H1 (cell line): ENCODE results near the gene LYRM7. TPM values are rescaled to one million over a fixed set of nuclear protein-coding genes. Genes with fewer than 3 reads are reported as not detected.

Experiments
- CTCF ChIA-PET: fragments of 300-600 bp; sonication (Branson Sonifier 250); formaldehyde crosslinking; loops from one replicate; lab custom pipeline; 2021; ENCODE audit not compliant: partially characterized antibody; lab: Charles Lee
- POLR2A ChIA-PET: fragments of 300-600 bp; sonication (Branson Sonifier 250); formaldehyde crosslinking; loops from one replicate; lab custom pipeline; 2021; ENCODE audit warnings: inconsistent platforms; ENCODE audit not compliant: partially characterized antibody; lab: Charles Lee
- DNase-seq, 2 experiments: peaks; one replicate each; pipeline versions ENCODE4 v3.0.0 to v3.0.0-alpha.2; 2010 to 2022; ENCODE audit warnings: low spot score in 2 of 2, low read depth in 1 of 2, mixed read lengths in 1 of 2
- FAIRE-seq: peaks from 2 replicates; lab custom pipeline; 2011; peaks lifted over from hg19 to GRCh38; lab: Jason Lieb, UNC
- H2AFZ ChIP-seq: 2 replicates; pipeline ENCODE4 v1.8.1; 2012; ENCODE audit warnings: low read length, inconsistent platforms
- H2AK5ac ChIP-seq: 2 replicates; pipeline ENCODE4 v1.6.1; 2013; ENCODE audit warnings: low read depth, low read length
- H2BK120ac ChIP-seq: replicated peaks from 2 replicates; pipeline ENCODE3; 2013; ENCODE audit warnings: low read depth, low read length, inconsistent platforms
- H2BK12ac ChIP-seq: 2 replicates; pipeline ENCODE4 v1.6.1; 2013; ENCODE audit warnings: low read depth, low read length
- H2BK15ac ChIP-seq: 2 replicates; pipeline ENCODE4 v1.6.1; 2013; ENCODE audit warnings: low read length
- H2BK20ac ChIP-seq: 2 replicates; pipeline ENCODE4 v1.6.1; 2013; ENCODE audit warnings: low read length
- H2BK5ac ChIP-seq: 2 replicates; pipeline ENCODE4 v1.6.1; 2013; ENCODE audit warnings: low read depth, low read length
- H3K14ac ChIP-seq: 2 replicates; pipeline ENCODE4 v1.6.1; 2013; ENCODE audit warnings: inconsistent platforms; ENCODE audit not compliant: insufficient read length
- H3K18ac ChIP-seq: 2 replicates; pipeline ENCODE4 v1.6.1; 2013; ENCODE audit warnings: low read length; ENCODE audit errors: extremely low read depth
- H3K23ac ChIP-seq: 2 replicates; pipeline ENCODE4 v1.6.1; 2013; ENCODE audit warnings: inconsistent platforms; ENCODE audit not compliant: insufficient read length
- H3K23me2 ChIP-seq: 2 replicates; pipeline ENCODE4 v1.6.1; 2013; ENCODE audit warnings: low read depth, low read length
- H3K27ac ChIP-seq: 2 replicates; pipeline ENCODE4 v1.6.1; 2011; ENCODE audit warnings: low read depth, low read length, inconsistent platforms
- H3K27me3 ChIP-seq, 4 experiments: replicated peaks in 1 of 4; 1 replicate in 1 of 4; 2 replicates in 3 of 4; pipeline versions ENCODE4 v1.6.1 to v1.8.1; 2011 to 2013; ENCODE audit warnings: low read length in 3 of 4, mild to moderate bottlenecking in 3 of 4, inconsistent platforms in 2 of 4, mixed read lengths in 2 of 4, moderate library complexity in 1 of 4; ENCODE audit not compliant: control insufficient read depth in 3 of 4, insufficient read depth in 3 of 4; ENCODE audit errors: extremely low read depth in 1 of 4
- H3K36me3 ChIP-seq, 4 experiments: 2 replicates each; pipeline versions ENCODE4 v1.6.1 to v1.8.1; 2011 to 2013; ENCODE audit warnings: mild to moderate bottlenecking in 4 of 4, low read length in 3 of 4, moderate library complexity in 2 of 4, control low read depth in 1 of 4, inconsistent platforms in 1 of 4; ENCODE audit not compliant: insufficient read depth in 4 of 4, control insufficient read depth in 2 of 4
- H3K4ac ChIP-seq: replicated peaks from 2 replicates; pipeline ENCODE3; 2013; ENCODE audit warnings: low read length, low read depth, mixed read lengths, inconsistent platforms; ENCODE audit not compliant: insufficient read length
- H3K4me1 ChIP-seq, 4 experiments: replicated peaks in 1 of 4; 1 replicate in 1 of 4; 2 replicates in 3 of 4; pipeline versions ENCODE4 v1.6.1 to v1.8.1; 2011 to 2013; ENCODE audit warnings: low read length in 3 of 4, inconsistent platforms in 2 of 4, mixed read lengths in 1 of 4; ENCODE audit not compliant: insufficient read depth in 4 of 4, control insufficient read depth in 3 of 4
- H3K4me2 ChIP-seq, 2 experiments: 2 replicates each; pipeline versions ENCODE4 v1.6.1 to v1.8.1; 2011 to 2013; ENCODE audit warnings: low read depth in 2 of 2, low read length in 2 of 2, control low read depth in 1 of 2, inconsistent platforms in 1 of 2, mild to moderate bottlenecking in 1 of 2; ENCODE audit not compliant: insufficient read depth in 1 of 2
- H3K4me3 ChIP-seq, 4 experiments: fragments of 200-600, 300-600 bp in 1 of 4; sonication (generic), shearing (Covaris generic), sonication (Bioruptor Twin) in 1 of 4; 2 replicates each; pipeline versions ENCODE4 v1.5.1 to v1.8.1; 2011 to 2016; ENCODE audit warnings: low read length in 4 of 4, low read depth in 3 of 4, control low read depth in 2 of 4, inconsistent platforms in 2 of 4, mild to moderate bottlenecking in 2 of 4, mixed read lengths in 1 of 4, moderate library complexity in 1 of 4; ENCODE audit not compliant: insufficient read depth in 2 of 4; ENCODE audit errors: extremely low read depth in 1 of 4
- H3K56ac ChIP-seq: replicated peaks from 2 replicates; pipeline ENCODE3; 2013; ENCODE audit warnings: low read depth, mild to moderate bottlenecking, mixed read lengths, low read length, inconsistent platforms; ENCODE audit not compliant: insufficient read length
- H3K79me1 ChIP-seq: 2 replicates; pipeline ENCODE4 v1.6.1; 2013; ENCODE audit warnings: low read depth, low read length, control low read depth
- H3K79me2 ChIP-seq, 2 experiments: 2 replicates each; pipeline versions ENCODE4 v1.6.1 to v1.8.1; 2012 to 2013; ENCODE audit warnings: low read length in 2 of 2, mild to moderate bottlenecking in 2 of 2, inconsistent platforms in 1 of 2; ENCODE audit not compliant: insufficient read depth in 2 of 2, control insufficient read depth in 1 of 2
- H3K9ac ChIP-seq, 4 experiments: replicated peaks in 1 of 4; 1 replicate in 1 of 4; 2 replicates in 3 of 4; pipeline versions ENCODE4 v1.6.1 to v1.8.1; 2011 to 2013; ENCODE audit warnings: low read depth in 3 of 4, low read length in 3 of 4, control low read depth in 2 of 4, mild to moderate bottlenecking in 2 of 4, moderate library complexity in 2 of 4, inconsistent platforms in 1 of 4; ENCODE audit errors: extremely low read depth in 1 of 4
- H3K9me3 ChIP-seq, 2 experiments: 2 replicates each; pipeline versions ENCODE4 v1.6.1 to v1.8.1; 2012 to 2013; ENCODE audit warnings: mild to moderate bottlenecking in 2 of 2, moderate library complexity in 2 of 2, control low read depth in 1 of 2, inconsistent platforms in 1 of 2, low read depth in 1 of 2, low read length in 1 of 2, mixed read lengths in 1 of 2; ENCODE audit not compliant: insufficient read depth in 2 of 2
- H4K20me1 ChIP-seq, 2 experiments: replicated peaks in 1 of 2; 2 replicates each; pipeline versions ENCODE3 to v1.8.1; 2011 to 2013; ENCODE audit warnings: inconsistent platforms in 2 of 2, low read length in 2 of 2, mild to moderate bottlenecking in 1 of 2; ENCODE audit not compliant: insufficient read depth in 2 of 2, control insufficient read depth in 1 of 2
- H4K5ac ChIP-seq: 2 replicates; pipeline ENCODE4 v1.6.1; 2013; ENCODE audit warnings: low read length, low read depth, mixed read lengths, inconsistent platforms; ENCODE audit not compliant: insufficient read length
- H4K8ac ChIP-seq: 2 replicates; pipeline ENCODE4 v1.8.0; 2013; ENCODE audit warnings: mild to moderate bottlenecking, moderate library complexity, low read length, inconsistent platforms; ENCODE audit not compliant: insufficient read depth; ENCODE audit errors: extremely low read depth
- H4K91ac ChIP-seq: replicated peaks from 2 replicates; pipeline ENCODE3; 2013; ENCODE audit warnings: low read length, mixed read lengths, inconsistent platforms; ENCODE audit not compliant: insufficient read length
- ASH2L ChIP-seq: fragments of 200-600, 300-600 bp; sonication (generic); IDR thresholded peaks from one replicate; pipeline ENCODE4 v1.7.1; 2017; ENCODE audit warnings: low read length
- BRCA1 ChIP-seq: IDR thresholded peaks from 2 replicates; pipeline ENCODE4 v1.6.1; 2012; ENCODE audit warnings: low read depth, low read length, improper control_type of control experiment
- CTCF ChIP-seq, 3 experiments: IDR thresholded peaks; 1 replicate in 2 of 3; 2 replicates in 1 of 3; pipeline versions ENCODE4 v1.5.1 to v1.6.1; 2011; ENCODE audit warnings: low read length in 3 of 3, mild to moderate bottlenecking in 3 of 3, inconsistent platforms in 2 of 3, low read depth in 1 of 3, moderate library complexity in 1 of 3; ENCODE audit not compliant: insufficient read depth in 1 of 3; ENCODE audit errors: control extremely low read depth in 1 of 3
- EP300 ChIP-seq, 2 experiments: IDR thresholded peaks; 1 replicate in 1 of 2; 2 replicates in 1 of 2; pipeline ENCODE4 v1.6.1; 2011 to 2012; ENCODE audit warnings: low read depth in 2 of 2, low read length in 2 of 2, mild to moderate bottlenecking in 2 of 2, borderline replicate concordance in 1 of 2, inconsistent platforms in 1 of 2, moderate library complexity in 1 of 2
- RXRA ChIP-seq: IDR thresholded peaks from 2 replicates; pipeline ENCODE4 v1.6.1; 2011; ENCODE audit warnings: low read depth, mild to moderate bottlenecking, low read length, moderate library complexity; ENCODE audit not compliant: insufficient read depth
- WGBS, 2 experiments: shearing (Covaris generic) in 1 of 2; methylation state at CpG; one replicate each; pipeline versions ENCODE4 v1.1.6 to v1.1.7; 2013 to 2015; ENCODE audit warnings: low lambda C conversion rate in 2 of 2, mixed read lengths in 2 of 2, inconsistent platforms in 1 of 2, low coverage in 1 of 2, missing lambda C conversion rate in 1 of 2; ENCODE audit not compliant: insufficient replicate concordance in 2 of 2, insufficient coverage in 1 of 2, insufficient read length in 1 of 2; ENCODE audit errors: extremely low coverage in 1 of 2, missing lambda C conversion rate in 1 of 2; 5-methylcytosine and 5-hydroxymethylcytosine counted together
- long read RNA-seq, 2 experiments: library from RNA in 1 of 2; library from capped mRNA in 1 of 2; stranded (forward); transcript quantifications; one replicate each; pipeline ENCODE4 v2.0.0, GENCODE V29; 2021; ENCODE audit warnings: inconsistent platforms in 1 of 2
- polyA minus RNA-seq, 3 experiments: library from RNA; depleted of rRNA, polyadenylated mRNA; stranded (reverse); fragments of >200 nt; gene quantifications; 1 replicate in 2 of 3; 2 replicates in 1 of 3; pipeline ENCODE4 v1.2.3, GENCODE V29; 2011
- polyA plus RNA-seq, 7 experiments: library from polyadenylated mRNA; depleted of rRNA in 3 of 7; stranded (reverse) in 5 of 7; unstranded in 2 of 7; fragments of >200 nt in 5 of 7; fragments of 200-250 nt in 2 of 7; gene quantifications; 1 replicate in 5 of 7; 2 replicates in 1 of 7; 4 replicates in 1 of 7; pipeline versions ENCODE4 v1.2.1 to v1.2.3, GENCODE V29; 2011 to 2013; ENCODE audit warnings: missing spikeins in 2 of 7, mixed read lengths in 2 of 7
- total RNA-seq: library from RNA; stranded (reverse); fragmentation: NEBNext Ultra II Directional; extraction: Animal tissue kit (Norgen Biotek cat#: 25700); gene quantifications from 2 replicates; pipeline ENCODE4 v1.2.1, GENCODE V29; 2021

The LYRM7 gene
- total RNA-seq (10.6 and 12.6 TPM in 2 replicates), polyA plus RNA-seq (2011; rRNA removed) (1.8 and 1.9 TPM in 2 replicates), polyA minus RNA-seq (2011; rRNA and poly(A)+ RNA removed) (1.3 and 2.0 TPM in 2 replicates)
- polyA plus RNA-seq (2011; cell fraction: cytosol; rRNA removed) = 2.4 TPM
- polyA plus RNA-seq (2011; cell fraction: nucleus; rRNA removed) = 2.8 TPM
- 2.4 to 9.2 TPM (median 2.6 TPM) in 4 replicates for polyA plus RNA-seq (2012, experiment 1 of 2)
- polyA plus RNA-seq (2012, experiment 2 of 2) = 2.5 TPM
- 9.2 TPM for polyA plus RNA-seq (2013, experiment 1 of 2)
- polyA plus RNA-seq (2013, experiment 2 of 2) = 7.8 TPM
- 2.9 TPM for polyA minus RNA-seq (2011; cell fraction: cytosol; rRNA and poly(A)+ RNA removed)
- polyA minus RNA-seq (2011; cell fraction: nucleus; rRNA and poly(A)+ RNA removed) = 5.7 TPM
- long read RNA-seq, experiment 1, full-length matches to known transcripts = 5 of 9 reads
- long read RNA-seq, experiment 1, partial matches to known transcripts = 0 of 9 reads
- long read RNA-seq, experiment 1, other reads (novel, unspliced or antisense) = 4 of 9 reads
- long read RNA-seq, experiment 2, full-length matches to known transcripts = 22 of 25 reads
- long read RNA-seq, experiment 2, partial matches to known transcripts = 1 of 25 reads
- long read RNA-seq, experiment 2, other reads (novel, unspliced or antisense) = 2 of 25 reads

- DNase-seq (peak; percentile 88 to 98), FAIRE-seq (peak; percentile 96)
- 1% methylated on average over 40 of the region's 42 CpGs; no CpG with 5 or more reads in 1 of the 2 experiments for WGBS, 2 experiments
- H3K79me2 ChIP-seq = peaks cover 0 to 2% of the 10 kb centered on the region in 2 experiments; a peak in 1 of 4 replicates
- no peak within 1 kb of the TSS for H3K18ac ChIP-seq
- H3K56ac ChIP-seq = no peak within 1 kb of the TSS
- H3K27ac ChIP-seq = peak within 1 kb of the TSS; percentile 52
- no peak within 1 kb of the TSS for H3K14ac ChIP-seq
- ChIA-PET CTCF (no interaction called here), POLR2A (interaction anchor here (0.7 to 1.4 kb wide), 3 partner anchors 25 to 150 kb away, joined by 3 read pairs; partner anchors contain the start of gene CDC42SE2)
- no peaks in the 10 kb centered on the region for H3K36me3 ChIP-seq
- H4K8ac ChIP-seq = no peak within 1 kb of the TSS
- H2BK5ac ChIP-seq = no peak within 1 kb of the TSS; the same call in 1 of the 2 replicates
- H3K4me2 ChIP-seq = peak within 1 kb of the TSS; percentile 94 to 100
- no peaks in the 10 kb centered on the region for H3K9me3 ChIP-seq
- H2AFZ ChIP-seq = peak within 1 kb of the TSS; percentile 88
- no peaks in the 10 kb centered on the region for H4K20me1 ChIP-seq
- H3K79me1 ChIP-seq = no peaks in the 10 kb centered on the region
- H3K4me3 ChIP-seq = peak within 1 kb of the TSS; percentile 80 to 89 (median 86)
- no peak within 1 kb of the TSS for H4K5ac ChIP-seq
- no peak within 1 kb of the TSS for H3K4ac ChIP-seq
- H3K9ac ChIP-seq = peak within 1 kb of the TSS; percentile 78 to 96 (median 82)
- H3K23ac ChIP-seq = no peak within 1 kb of the TSS
- H3K4me1 ChIP-seq = 0 out of 7 replicates have a peak, but pooled peaks cover 0 to 2% (median 0%) of the 10 kb centered on the region in 4 experiments
- no peak within 1 kb of the TSS for H2BK20ac ChIP-seq
- no peaks in the 10 kb centered on the region for H3K27me3 ChIP-seq
- H2AK5ac ChIP-seq = no peak within 1 kb of the TSS
- H2BK12ac ChIP-seq = no peak within 1 kb of the TSS
- H2BK120ac ChIP-seq = no peak within 1 kb of the TSS
- H4K91ac ChIP-seq = no peak within 1 kb of the TSS
- H3K23me2 ChIP-seq = peaks cover 6% of the 10 kb centered on the region
- no peak within 1 kb of the TSS for H2BK15ac ChIP-seq
- TF ChIP-seq RXRA (no peak), BRCA1 (peak; percentile 88), EP300 (IDR thresholded peaks at IDR 0.05; ENCODE audit: borderline replicate concordance in 1 of 2, low read depth in 2 of 2, low read length in 2 of 2) (no peak), CTCF (IDR thresholded peaks at IDR 0.05; ENCODE audit: control extremely low read depth in 1 of 3, insufficient read depth in 1 of 3, low read depth in 1 of 3, low read length in 3 of 3) (no peak), ASH2L (peak; percentile 71)
Measured at GRCh38 chr5:131170540-131171275, at the start of gene LYRM7. Gene LYRM7, plus strand, starts transcription at chr5:131170944. Its CDS starts 77 bp downstream, at chr5:131171021.
